Endometrium (tissue), 2 donors: Measurements from ENCODE around the gene SMAD4.
"Not testable (repeated sequence)": the region's sequence is repeated elsewhere in the genome, so short reads cannot be mapped to it uniquely, and the experiment has no call there.

Experiments used
- FAIRE-seq: peaks from 2 replicates; lab custom pipeline; 2012; peaks lifted over from hg19 to GRCh38; lab: Jason Lieb, UNC
- donor health status: control.
- donor health status: control.

The SMAD4 gene

GRCh38 chr18:51070545-51070944 lies 40.5 kb downstream of the SMAD4 start:
- no peak for FAIRE-seq

DNA sequence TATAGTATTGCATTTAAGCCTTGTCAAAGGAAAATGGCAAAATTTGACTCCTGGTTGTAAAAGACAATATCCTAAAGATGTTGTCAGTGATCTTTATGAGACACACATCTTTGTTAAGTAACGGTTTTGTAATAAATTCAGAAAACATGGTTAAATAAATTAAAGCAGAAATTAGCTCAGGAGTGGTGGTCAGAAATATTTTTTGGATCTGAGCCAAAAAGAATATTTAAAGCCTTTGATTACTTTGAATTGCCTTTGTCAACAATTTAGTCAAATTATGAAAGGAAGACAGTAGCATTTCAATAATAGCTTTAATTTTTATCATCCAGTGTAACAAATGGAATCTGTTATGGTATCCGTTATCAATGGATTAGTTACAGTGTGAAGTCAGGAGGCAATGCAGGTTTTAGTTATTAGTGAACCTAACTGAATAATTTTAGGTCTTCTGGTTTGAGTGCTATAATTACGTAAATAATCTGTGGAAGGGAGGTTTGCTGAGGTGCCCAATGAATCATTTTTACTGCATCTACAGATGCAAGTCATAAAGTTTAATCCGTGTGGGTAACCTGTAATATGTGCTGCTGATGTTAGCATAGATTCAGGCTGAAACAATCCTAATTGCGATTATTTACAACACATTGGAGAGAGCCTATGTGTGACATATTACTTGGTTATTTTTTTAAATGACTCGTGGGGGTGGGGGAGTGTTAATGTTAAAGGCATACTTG lies 42.7 kb downstream of the SMAD4 start:
- FAIRE-seq, result no peak

DNA sequence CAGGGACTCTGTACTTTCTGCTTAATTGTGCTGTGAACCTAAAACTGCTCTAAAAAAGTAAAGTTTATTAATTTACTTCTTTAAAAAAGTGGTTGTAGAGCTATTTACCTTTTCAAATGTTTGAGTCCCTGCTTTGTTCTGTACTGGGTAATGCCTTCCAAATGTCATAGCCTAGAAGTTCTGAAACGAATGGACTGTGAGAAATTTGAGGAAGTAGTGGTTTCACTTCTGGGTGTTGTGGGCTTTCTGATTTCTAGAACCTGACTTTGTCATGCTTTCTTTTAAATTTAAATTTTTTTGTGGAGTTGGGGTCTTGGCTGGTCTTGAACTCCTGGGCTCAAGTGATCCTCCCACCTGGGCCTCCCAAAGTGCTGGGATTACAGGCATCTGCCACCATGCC lies 44.6 kb downstream of the SMAD4 start:
- FAIRE-seq, result no peak

DNA sequence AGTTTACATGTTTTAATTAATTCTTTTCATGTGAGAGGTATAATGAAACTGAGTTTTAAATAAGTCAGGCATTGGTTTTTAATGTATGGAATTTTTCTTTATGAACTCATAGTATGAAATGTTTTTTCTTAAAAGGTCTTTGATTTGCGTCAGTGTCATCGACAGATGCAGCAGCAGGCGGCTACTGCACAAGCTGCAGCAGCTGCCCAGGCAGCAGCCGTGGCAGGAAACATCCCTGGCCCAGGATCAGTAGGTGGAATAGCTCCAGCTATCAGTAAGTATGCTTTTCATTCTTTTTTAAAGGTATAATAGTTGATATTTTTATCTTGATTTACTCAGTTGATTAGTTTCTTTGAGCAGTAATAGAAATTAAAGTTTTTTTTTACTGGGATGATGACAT lies 46.5 kb downstream of the SMAD4 start:
- no peak for FAIRE-seq

- no peak for FAIRE-seq
Measured at GRCh38 chr18:51077217-51077616, 47.2 kb downstream of the SMAD4 start.

DNA sequence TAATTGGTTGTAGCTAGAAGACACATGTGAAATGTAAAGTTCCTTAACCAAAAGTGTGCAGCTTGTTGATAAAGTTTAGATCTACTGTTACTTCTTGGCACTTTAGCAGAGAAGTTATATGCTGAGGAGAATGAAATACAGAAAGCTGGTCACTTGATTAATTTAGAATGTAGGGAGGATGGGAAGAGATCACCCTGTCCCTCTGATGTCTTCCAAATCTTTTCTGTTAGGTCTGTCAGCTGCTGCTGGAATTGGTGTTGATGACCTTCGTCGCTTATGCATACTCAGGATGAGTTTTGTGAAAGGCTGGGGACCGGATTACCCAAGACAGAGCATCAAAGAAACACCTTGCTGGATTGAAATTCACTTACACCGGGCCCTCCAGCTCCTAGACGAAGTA lies 48.0 kb downstream of the SMAD4 start:
- FAIRE-seq, result no peak

DNA sequence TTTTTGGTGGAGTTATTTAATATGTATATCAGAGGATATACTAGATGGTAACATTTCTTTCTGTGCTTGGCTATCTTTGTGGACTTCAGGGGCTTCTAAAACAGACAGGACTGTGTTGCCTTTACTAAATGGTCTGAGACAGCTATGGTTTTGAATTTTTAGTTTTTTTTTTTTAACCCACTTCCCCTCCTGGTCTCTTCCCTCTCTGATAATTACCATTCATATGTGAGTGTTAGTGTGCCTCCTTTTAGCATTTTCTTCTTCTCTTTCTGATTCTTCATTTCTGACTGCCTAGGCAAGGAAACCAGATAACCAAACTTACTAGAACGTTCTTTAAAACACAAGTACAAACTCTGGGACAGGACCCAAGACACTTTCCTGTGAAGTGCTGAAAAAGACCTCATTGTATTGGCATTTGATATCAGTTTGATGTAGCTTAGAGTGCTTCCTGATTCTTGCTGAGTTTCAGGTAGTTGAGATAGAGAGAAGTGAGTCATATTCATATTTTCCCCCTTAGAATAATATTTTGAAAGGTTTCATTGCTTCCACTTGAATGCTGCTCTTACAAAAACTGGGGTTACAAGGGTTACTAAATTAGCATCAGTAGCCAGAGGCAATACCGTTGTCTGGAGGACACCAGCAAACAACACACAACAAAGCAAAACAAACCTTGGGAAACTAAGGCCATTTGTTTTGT lies 52.7 kb downstream of the SMAD4 start:
- no peak for FAIRE-seq

DNA sequence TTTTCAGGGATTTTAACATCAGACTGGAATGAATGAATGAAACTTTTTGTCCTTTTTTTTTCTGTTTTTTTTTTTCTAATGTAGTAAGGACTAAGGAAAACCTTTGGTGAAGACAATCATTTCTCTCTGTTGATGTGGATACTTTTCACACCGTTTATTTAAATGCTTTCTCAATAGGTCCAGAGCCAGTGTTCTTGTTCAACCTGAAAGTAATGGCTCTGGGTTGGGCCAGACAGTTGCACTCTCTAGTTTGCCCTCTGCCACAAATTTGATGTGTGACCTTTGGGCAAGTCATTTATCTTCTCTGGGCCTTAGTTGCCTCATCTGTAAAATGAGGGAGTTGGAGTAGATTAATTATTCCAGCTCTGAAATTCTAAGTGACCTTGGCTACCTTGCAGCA lies 53.4 kb downstream of the SMAD4 start:
- no peak for FAIRE-seq

GRCh38 chr18:51088410-51088809 lies 58.4 kb downstream of the SMAD4 start:
- no peak for FAIRE-seq

DNA sequence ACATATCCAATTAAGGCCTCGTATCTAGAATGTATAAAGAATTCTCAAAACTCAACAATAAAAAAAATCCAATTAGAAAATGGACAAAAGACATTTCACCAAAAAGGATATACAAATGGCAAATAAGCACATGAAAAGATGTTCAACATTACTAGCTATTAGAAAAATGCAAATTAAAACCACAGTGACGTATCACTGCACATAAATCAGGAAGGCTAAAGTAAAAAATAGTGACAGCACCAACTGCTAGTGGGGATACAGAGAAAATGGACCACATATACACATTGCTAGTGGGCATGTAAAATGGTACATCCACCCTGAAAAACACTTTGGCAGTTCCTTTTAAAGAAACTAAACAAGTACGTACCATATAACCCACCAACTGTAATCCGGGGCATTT lies 59.7 kb downstream of the SMAD4 start:
- FAIRE-seq, result peak; percentile 8

GRCh38 chr18:51091270-51091669 lies 61.3 kb downstream of the SMAD4 start:
- FAIRE-seq, result no peak

DNA sequence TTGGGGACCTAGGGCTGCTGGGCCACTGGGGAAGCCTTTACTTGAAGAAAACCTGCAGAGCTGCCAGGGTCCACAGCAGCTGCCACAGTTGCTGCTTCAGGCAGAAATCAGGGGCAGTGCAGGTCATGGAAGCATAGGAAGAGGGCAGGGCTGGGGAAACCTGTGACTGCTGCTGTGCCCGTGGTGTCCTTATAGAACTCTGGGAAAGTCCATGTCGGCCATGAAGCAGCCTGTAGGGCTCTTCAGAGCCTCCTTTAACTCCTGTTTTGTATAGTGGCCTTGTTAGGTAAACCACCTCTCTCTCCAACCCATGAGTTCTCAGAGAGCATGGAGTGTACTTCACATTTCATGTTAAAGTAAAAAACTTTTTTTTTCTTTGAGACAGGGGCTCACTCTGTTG lies 62.1 kb downstream of the SMAD4 start:
- FAIRE-seq, result no peak

DNA sequence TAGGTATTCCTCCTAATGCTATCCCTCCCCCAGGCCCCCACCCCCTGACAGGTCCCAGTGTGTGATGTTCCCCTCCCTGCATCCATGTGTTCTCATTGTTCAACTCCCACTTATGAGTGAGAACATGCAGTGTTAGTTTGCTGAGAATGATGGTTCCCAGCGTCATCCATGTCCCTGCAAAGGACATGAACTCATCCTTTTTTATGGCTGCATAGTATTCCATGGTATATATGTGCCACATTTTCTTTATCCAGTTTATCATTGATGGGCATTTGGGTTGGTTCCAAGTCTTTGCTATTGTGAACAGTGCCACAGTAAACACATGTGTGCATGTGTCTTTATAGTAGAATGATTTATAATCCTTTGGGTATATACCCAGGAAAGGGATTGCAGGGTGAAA lies 63.0 kb downstream of the SMAD4 start:
- FAIRE-seq, result not testable (repeated sequence)

DNA sequence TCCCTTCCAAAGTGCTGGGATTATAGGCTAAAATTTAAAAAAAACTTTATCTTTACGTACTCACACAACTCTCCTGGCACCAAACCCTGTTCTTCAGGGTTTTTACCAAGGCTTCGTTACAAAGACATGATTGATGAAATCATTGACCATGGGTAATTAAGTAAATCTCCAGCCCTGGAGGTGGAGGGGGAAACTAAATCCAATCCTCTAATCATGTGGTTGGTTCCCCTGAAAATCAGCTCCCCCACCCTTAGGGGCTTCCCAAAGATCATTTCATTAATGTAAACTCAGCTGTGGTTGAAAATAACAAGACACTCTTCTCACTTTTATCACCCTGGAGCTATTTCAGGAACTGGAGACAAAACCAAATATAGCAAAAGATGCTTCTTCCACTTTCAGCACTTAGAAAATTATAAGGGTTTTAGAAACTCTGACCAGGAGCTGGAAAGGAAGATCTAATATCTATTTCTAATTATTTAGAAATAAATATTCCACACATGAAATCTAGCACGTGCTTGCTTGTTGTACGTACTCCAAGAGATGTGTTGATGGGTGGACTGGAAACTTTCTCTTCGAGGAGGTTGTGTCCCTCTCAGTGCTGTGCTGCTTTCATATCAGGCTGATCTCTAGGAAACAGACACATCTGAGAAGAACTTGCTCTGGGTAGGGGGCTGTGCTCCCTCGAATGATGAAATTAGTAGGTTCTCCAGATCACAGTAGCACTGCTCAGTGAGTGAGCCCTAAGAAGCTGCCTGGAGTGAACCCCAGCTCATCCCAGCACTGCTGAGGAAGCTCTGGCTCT lies 67.2 kb downstream of the SMAD4 start:
- FAIRE-seq, result no peak

DNA sequence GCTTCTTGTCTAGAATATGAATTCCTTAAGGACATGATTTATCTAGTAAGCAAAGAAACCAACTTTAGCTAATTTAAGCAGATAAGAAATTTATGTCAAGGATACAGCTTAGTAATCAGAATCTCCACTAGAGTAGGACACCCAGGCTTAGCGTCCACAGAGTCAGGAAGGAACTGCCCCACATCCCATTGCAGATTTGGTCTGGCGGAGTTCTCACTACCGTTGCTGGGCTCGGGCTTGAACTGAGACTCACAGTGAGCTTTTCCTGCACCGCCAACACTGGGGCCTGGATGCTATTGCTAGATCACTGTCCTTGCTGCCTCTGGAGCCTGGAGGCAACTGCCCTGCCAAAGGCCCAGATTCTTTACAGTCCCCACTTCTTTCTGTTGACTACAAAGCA lies 68.1 kb downstream of the SMAD4 start:
- FAIRE-seq, result no peak

GRCh38 chr18:51098513-51098912 lies 68.5 kb downstream of the SMAD4 start:
- no peak for FAIRE-seq

DNA sequence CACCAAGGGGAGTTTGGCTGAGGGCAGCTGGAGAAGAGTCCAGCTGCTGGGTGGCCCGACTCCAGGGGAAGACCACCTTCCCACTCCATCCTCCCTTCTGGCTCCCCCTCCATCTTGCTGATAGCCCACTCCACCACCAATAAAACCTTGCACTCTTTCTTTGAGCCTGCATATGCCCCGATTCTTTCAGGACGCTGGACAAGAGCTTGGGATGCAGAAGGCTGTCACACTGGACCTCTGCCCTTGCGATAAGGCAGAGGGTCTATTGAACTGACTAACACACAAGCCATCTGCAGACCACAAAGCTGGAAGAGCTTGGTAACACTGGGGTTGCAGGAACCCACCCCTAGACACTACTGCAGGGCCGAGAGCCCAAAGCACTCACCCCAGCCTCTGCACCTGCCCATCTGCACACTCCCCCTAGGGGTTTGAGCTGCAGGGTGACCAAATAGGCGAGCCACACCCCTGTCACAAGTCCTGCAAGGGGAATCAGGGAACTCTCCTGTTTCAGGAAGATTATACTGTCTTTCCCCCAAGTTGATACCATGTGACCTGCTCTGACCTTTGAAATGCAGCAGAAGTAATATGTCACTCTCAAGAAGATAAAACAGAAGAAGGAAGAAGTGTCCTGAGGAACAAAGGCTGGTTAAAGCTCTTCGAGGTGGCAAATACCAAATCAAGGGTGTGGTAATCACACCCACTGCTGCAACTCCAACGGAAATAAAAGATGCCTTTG lies 70.5 kb downstream of the SMAD4 start:
- no peak for FAIRE-seq

GRCh38 chr18:51107082-51107481 lies 77.1 kb downstream of the SMAD4 start:
- FAIRE-seq, result no peak

DNA sequence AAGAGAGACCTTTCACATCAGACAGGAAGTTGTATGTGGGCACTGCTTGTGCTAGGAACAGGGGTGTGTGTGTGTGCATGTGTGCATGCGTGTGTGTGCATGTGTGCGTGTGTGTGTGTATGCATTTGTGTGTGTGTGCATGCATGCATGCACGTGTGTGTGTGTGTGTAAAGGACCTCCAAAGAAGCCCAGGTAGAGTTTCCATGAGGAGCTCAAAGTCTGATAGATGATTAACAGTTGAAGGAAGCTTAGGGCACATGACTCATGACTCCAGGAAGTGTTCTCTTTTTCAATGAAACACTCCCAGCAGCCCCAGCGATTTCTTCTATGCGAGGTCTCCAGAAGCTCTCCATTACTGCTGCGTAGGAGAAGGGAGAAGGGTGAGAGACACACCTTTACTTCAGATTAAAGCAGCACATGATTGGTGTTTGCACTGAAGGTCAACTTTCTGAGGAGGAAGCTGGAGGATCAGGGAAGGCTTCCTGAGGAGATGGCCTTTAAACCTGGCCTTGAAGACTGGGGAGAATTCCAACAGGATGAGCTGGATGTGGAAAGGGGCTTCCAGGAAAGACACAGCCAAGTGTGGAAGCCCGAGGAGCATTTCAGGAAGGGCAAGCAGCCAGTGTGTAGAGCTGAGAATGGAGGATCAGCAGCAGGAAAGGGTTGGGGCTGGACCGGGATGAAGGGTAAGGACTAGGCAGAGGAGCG lies 77.7 kb downstream of the SMAD4 start:
- no peak for FAIRE-seq

DNA sequence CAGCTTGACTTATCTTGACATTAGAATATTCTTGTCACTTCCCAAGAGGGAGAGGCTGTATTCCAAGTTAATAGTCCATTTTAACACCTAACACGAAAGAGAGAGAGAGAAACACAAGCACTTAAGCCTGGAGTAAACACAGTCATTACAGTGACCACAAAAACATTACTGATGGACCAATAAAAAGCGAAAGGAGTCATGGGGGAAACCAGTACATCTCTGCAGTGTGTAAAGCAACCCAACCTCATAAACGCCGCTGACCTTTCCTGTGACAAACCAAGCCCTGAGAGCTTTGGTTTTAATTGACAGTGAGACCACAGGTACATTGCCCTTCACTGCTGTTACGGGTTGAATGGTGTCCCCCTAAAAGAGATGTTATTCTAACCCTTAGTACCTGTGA lies 78.3 kb downstream of the SMAD4 start:
- FAIRE-seq, result no peak

DNA sequence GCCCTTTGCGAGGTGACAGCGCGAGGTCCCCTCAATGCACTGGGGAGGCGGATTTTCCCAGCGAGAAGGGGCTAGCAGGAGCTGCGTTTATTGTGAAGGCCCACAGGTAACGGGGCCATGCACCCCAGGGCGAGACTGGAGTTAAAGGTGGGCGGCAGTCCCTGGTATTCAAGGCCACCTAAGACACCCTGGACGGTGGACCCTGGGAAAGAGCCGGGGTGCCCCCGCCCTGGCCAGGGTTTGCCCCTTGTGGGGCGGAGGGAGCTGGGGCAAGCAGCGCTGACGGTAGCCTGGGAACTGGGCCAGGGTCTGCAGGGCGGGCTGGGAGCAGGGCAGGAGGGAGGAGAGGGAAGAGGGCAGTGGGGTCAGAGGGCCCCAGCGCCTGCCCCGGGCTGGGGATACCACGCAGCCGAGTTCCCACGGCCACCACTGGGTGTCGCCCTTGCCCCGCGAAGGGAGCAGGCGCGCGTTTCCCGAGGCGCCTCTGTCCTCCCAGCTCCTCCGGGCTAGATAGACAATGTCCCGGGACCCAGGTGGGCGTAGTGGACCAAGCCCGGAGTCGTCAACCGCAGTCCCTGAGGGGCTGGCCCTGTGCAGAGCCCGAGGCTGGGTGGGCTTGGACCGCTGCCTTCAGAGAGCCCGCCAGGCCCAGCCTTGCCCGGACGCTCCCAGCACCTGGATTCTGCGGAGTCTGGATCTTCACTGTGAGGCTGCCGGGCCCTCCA lies 80.2 kb downstream of the SMAD4 start:
- no peak for FAIRE-seq
